ENCODE measurements around the gene BMERB1.

DNA sequence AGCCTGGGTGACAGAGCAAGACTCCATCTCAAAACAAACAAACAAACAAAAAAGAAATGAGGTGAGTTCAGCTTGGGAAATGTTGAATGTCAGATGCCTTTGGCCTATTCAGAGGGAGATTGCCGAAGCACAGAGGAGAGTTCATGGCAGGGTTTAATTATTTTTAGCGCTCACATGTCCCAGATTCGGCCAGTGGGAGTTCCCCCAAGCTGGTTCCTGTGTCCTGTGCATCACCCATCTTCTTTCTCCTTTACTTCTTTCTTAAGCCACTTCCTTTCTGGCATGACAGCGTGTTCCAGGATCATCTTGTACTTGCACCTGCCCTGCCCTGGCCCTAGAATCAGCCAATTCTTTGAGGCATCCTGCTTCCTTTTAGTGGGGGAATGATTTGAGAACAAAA, 29.6 kb upstream of the BMERB1 start:
- TF ChIP-seq SP1 (CRISPR knock-in tag; conservative IDR thresholded peaks at IDR 0.05) (no peak), MAX (CRISPR knock-in tag; IDR thresholded peaks at IDR 0.05) (no peak), CBFB (CRISPR knock-in tag; IDR thresholded peaks at IDR 0.05; ENCODE audit: low read depth) (no peak), OVOL2 (CRISPR knock-in tag; IDR thresholded peaks at IDR 0.05; ENCODE audit: borderline replicate concordance) (no peak), ZNF138 (CRISPR knock-in tag; conservative IDR thresholded peaks at IDR 0.05) (no peak), CREB1 (CRISPR knock-in tag; IDR thresholded peaks at IDR 0.05) (no peak), AFF4 (CRISPR knock-in tag; IDR thresholded peaks at IDR 0.05; ENCODE audit: borderline replicate concordance) (no peak), ETV6 (CRISPR knock-in tag; IDR thresholded peaks at IDR 0.05) (no peak), NR3C1 (CRISPR knock-in tag; conservative IDR thresholded peaks at IDR 0.05; ENCODE audit: low read depth) (no peak)
- TF ChIP-seq, protein P1, sequence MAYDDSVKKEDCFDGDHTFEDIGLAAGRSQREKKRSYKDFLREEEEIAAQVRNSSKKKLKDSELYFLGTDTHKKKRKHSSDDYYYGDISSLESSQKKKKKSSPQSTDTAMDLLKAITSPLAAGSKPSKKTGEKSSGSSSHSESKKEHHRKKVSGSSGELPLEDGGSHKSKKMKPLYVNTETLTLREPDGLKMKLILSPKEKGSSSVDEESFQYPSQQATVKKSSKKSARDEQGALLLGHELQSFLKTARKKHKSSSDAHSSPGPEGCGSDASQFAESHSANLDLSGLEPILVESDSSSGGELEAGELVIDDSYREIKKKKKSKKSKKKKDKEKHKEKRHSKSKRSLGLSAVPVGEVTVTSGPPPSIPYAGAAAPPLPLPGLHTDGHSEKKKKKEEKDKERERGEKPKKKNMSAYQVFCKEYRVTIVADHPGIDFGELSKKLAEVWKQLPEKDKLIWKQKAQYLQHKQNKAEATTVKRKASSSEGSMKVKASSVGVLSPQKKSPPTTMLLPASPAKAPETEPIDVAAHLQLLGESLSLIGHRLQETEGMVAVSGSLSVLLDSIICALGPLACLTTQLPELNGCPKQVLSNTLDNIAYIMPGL (CRISPR knock-in tag; IDR thresholded peaks at IDR 0.05), result no peak
- TF ChIP-seq, protein P2, sequence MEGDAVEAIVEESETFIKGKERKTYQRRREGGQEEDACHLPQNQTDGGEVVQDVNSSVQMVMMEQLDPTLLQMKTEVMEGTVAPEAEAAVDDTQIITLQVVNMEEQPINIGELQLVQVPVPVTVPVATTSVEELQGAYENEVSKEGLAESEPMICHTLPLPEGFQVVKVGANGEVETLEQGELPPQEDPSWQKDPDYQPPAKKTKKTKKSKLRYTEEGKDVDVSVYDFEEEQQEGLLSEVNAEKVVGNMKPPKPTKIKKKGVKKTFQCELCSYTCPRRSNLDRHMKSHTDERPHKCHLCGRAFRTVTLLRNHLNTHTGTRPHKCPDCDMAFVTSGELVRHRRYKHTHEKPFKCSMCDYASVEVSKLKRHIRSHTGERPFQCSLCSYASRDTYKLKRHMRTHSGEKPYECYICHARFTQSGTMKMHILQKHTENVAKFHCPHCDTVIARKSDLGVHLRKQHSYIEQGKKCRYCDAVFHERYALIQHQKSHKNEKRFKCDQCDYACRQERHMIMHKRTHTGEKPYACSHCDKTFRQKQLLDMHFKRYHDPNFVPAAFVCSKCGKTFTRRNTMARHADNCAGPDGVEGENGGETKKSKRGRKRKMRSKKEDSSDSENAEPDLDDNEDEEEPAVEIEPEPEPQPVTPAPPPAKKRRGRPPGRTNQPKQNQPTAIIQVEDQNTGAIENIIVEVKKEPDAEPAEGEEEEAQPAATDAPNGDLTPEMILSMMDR (IDR thresholded peaks at IDR 0.05), result no peak
- TF ChIP-seq, protein P3, sequence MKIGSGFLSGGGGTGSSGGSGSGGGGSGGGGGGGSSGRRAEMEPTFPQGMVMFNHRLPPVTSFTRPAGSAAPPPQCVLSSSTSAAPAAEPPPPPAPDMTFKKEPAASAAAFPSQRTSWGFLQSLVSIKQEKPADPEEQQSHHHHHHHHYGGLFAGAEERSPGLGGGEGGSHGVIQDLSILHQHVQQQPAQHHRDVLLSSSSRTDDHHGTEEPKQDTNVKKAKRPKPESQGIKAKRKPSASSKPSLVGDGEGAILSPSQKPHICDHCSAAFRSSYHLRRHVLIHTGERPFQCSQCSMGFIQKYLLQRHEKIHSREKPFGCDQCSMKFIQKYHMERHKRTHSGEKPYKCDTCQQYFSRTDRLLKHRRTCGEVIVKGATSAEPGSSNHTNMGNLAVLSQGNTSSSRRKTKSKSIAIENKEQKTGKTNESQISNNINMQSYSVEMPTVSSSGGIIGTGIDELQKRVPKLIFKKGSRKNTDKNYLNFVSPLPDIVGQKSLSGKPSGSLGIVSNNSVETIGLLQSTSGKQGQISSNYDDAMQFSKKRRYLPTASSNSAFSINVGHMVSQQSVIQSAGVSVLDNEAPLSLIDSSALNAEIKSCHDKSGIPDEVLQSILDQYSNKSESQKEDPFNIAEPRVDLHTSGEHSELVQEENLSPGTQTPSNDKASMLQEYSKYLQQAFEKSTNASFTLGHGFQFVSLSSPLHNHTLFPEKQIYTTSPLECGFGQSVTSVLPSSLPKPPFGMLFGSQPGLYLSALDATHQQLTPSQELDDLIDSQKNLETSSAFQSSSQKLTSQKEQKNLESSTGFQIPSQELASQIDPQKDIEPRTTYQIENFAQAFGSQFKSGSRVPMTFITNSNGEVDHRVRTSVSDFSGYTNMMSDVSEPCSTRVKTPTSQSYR (CRISPR knock-in tag; IDR thresholded peaks at IDR 0.05), result no peak
